Measurements from ENCODE around the gene RSPH1.

RSPH1 gene

GRCh38 chr21:42512346-42513034 lies 16.5 kb upstream of the RSPH1 start:
- DNase-seq = no peak

GRCh38 chr21:42509244-42509643 lies 13.2 kb upstream of the RSPH1 start:
- DNase-seq = no peak

GRCh38 chr21:42508371-42508770 lies 12.3 kb upstream of the RSPH1 start:
- no peak for DNase-seq

GRCh38 chr21:42507418-42507817 lies 11.4 kb upstream of the RSPH1 start:
- no peak for DNase-seq

- no peak for DNase-seq
Measured at GRCh38 chr21:42505090-42505726, 9.2 kb upstream of the RSPH1 start.

GRCh38 chr21:42503711-42504110 lies 7.7 kb upstream of the RSPH1 start:
- DNase-seq = no peak

GRCh38 chr21:42500736-42501135 lies 4.7 kb upstream of the RSPH1 start:
- DNase-seq = no peak

- DNase-seq = no peak
Measured at GRCh38 chr21:42500225-42500624, 4.2 kb upstream of the RSPH1 start.

GRCh38 chr21:42499444-42500112 lies 3.6 kb upstream of the RSPH1 start:
- no peak for DNase-seq

- no peak for DNase-seq
Measured at GRCh38 chr21:42498012-42498411, 2.0 kb upstream of the RSPH1 start.

GRCh38 chr21:42496839-42497202 lies 797 bp upstream of the RSPH1 start:
- DNase-seq = no peak

GRCh38 chr21:42495765-42496119 lies 282 bp downstream of the RSPH1 start:
- no peak for DNase-seq

- DNase-seq = no peak
Measured at GRCh38 chr21:42495027-42495426, 997 bp downstream of the RSPH1 start.

- DNase-seq = no peak
Measured at GRCh38 chr21:42493109-42494060, 2.6 kb downstream of the RSPH1 start.

GRCh38 chr21:42492201-42492600 lies 3.8 kb downstream of the RSPH1 start:
- DNase-seq = no peak

GRCh38 chr21:42491328-42491727 lies 4.7 kb downstream of the RSPH1 start:
- no peak for DNase-seq

- no peak for DNase-seq
Measured at GRCh38 chr21:42490720-42491119, 5.3 kb downstream of the RSPH1 start.

GRCh38 chr21:42489991-42490390 lies 6.0 kb downstream of the RSPH1 start:
- DNase-seq = no peak

GRCh38 chr21:42489006-42489563 lies 6.9 kb downstream of the RSPH1 start:
- DNase-seq = no peak

- no peak for DNase-seq
Measured at GRCh38 chr21:42486531-42486930, 9.5 kb downstream of the RSPH1 start.

GRCh38 chr21:42486072-42486471 lies 10.0 kb downstream of the RSPH1 start:
- no peak for DNase-seq

- DNase-seq = no peak
Measured at GRCh38 chr21:42484966-42485365, 11.1 kb downstream of the RSPH1 start.

GRCh38 chr21:42481169-42481568 lies 14.9 kb downstream of the RSPH1 start:
- DNase-seq = no peak

Measured in cerebellar nuclear complex (tissue), 1 donor.